GM12874 (cell line): ENCODE measurements around the gene GPR158.

Experiments
- CTCF ChIP-seq: IDR thresholded peaks from 2 replicates; pipeline ENCODE4 v1.5.1; 2011; ENCODE audit warnings: low read depth, mild to moderate bottlenecking, control low read depth, low read length, moderate library complexity; ENCODE audit not compliant: insufficient read depth

GPR158 gene

DNA sequence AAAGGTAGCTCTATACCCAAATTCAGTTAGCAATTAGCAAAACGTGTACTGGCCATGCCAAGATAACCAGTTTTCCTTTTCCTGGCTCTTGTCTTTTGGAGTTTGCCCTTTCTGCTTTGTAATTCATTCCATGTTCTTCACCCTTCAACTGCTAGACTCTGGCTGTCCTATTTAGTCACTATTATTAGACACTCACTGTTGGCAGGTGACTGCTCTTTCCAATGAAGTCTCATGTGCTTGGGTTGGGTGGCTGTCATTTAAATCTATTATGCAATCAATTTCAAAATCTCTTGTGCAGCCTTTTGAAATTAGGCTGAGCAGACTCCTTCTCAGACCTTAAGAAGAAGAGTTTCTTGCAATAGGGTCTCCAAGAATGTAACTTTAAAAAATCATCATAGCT, 266.5 kb downstream of the GPR158 start:
- no peak for TF ChIP-seq CTCF

DNA sequence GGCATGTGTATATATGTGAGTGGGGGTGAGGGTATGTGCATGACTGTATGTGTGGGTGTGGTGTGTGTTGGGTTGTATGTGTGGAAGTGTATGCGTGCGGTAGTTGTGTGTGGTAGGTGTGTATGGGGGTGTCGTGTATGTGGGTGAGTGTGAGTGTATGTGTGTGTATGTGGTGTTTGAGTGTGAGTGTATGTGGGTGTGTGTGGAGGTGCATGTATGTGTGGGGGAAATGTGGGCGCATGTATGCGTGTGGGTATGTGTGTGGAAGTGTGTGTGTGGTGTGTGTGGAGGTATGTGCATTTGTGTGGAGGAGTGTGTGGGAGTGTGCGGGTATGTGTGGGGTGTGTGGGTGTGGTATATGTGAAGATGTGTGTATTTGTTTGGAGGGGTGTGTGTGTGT, 269.5 kb downstream of the GPR158 start:
- no peak for TF ChIP-seq CTCF

GRCh38 chr10:25451401-25451800, 276.6 kb downstream of the GPR158 start:
- TF ChIP-seq CTCF = no peak

- no peak for TF ChIP-seq CTCF
Measured at GRCh38 chr10:25453619-25454018, 278.8 kb downstream of the GPR158 start.

- no peak for TF ChIP-seq CTCF
Measured at GRCh38 chr10:25455980-25456567, 281.3 kb downstream of the GPR158 start.

DNA sequence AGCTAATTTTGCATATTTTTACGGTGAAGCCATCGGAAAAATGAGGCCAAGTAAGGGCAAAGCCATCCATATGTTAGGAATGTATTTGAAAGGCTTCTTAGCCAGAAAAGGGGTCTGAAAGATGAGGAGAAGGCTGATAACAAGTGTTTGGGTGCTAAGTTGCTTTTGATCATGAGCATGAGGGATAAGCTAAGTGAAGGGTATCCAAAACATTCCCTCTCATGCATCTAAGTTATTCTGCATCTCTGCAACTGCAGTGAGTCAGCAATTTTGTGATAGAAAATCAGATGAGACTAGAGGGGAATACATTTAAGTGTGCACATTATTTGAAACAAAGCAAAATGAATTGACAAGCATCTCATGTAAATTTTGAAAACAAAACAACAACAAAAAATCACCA, 282.8 kb downstream of the GPR158 start:
- no peak for TF ChIP-seq CTCF

GRCh38 chr10:25465582-25466372, 291.0 kb downstream of the GPR158 start:
- no peak for TF ChIP-seq CTCF
